HCT116 (cell line): ENCODE results near the gene PRKAG1. TPM values are rescaled to one million over a fixed set of nuclear protein-coding genes. Genes with fewer than 3 reads are reported as not detected.

Experiments used
- ATAC-seq: fragments of 200-7000 bp; cut with Tn5 transposase; 2 replicates; pipeline ENCODE4 v1.9.1; 2020; ENCODE audit warnings: mild to moderate bottlenecking, moderate library complexity
- BruUV-seq: library from RNA; stranded (reverse); fragments of 400-500 nt; replicated peaks from 2 replicates; lab custom pipeline; 2021; lab: Mats Ljungman, UMichigan
- CTCF ChIA-PET: fragments of 300-600 bp; sonication (Branson Sonifier 250); formaldehyde crosslinking; loops from one replicate; lab custom pipeline; 2021; ENCODE audit warnings: antibody characterized with exemption; lab: Charles Lee
- POLR2A ChIA-PET: fragments of 300-600, 350-600 bp; sonication (Branson Sonifier 250); formaldehyde crosslinking; loops from one replicate; lab custom pipeline; 2021; ENCODE audit warnings: antibody characterized with exemption; lab: Charles Lee
- RAD21 ChIA-PET, 2 experiments: fragments of 300-600 bp; sonication (Branson Sonifier 250); formaldehyde crosslinking; loops; one replicate each; lab custom pipeline; 2023; ENCODE audit warnings: low total read pairs in 2 of 2; ENCODE audit not compliant: uncharacterized antibody in 2 of 2, unreplicated experiment in 2 of 2, low non-redundant PET in 1 of 2; lab: Charles Lee
- DNase-seq: peaks from one replicate; pipeline ENCODE4 v3.0.0-alpha.2; 2010; ENCODE audit warnings: low read depth, low spot score
- H2AFZ ChIP-seq: fragments of 200-600 bp; shearing (Covaris generic), sonication (generic); 2 replicates; pipeline ENCODE4 v1.6.1; 2017; ENCODE audit warnings: low read depth, mixed run types, mixed read lengths, antibody characterized with exemption, low read length; ENCODE audit not compliant: poor library complexity, severe bottlenecking
- H3K27ac ChIP-seq: 2 replicates; pipeline ENCODE4 v1.5.1; 2012; ENCODE audit warnings: low read depth, low read length
- H3K27me3 ChIP-seq: fragments of 200-600 bp; sonication (generic); 2 replicates; pipeline ENCODE4 v1.6.1; 2016; ENCODE audit warnings: mixed run types, low read length, mixed read lengths; ENCODE audit not compliant: insufficient read depth
- H3K36me3 ChIP-seq, 2 experiments: fragments of 200-500 bp in 1 of 2; fragments of 200-600 bp in 1 of 2; sonication (Bioruptor generic) in 1 of 2; sonication (generic) in 1 of 2; 2 replicates each; pipeline versions ENCODE4 v1.5.1 to v1.6.1; 2014 to 2016; ENCODE audit warnings: low read length in 2 of 2, inconsistent platforms in 1 of 2, mixed read lengths in 1 of 2, mixed run types in 1 of 2; ENCODE audit not compliant: insufficient read depth in 2 of 2, control insufficient read depth in 1 of 2
- H3K4me1 ChIP-seq, 2 experiments: fragments of 200-600 bp in 1 of 2; sonication (generic) in 1 of 2; 2 replicates each; pipeline versions ENCODE4 v1.5.1 to v1.6.1; 2012 to 2017; ENCODE audit warnings: low read length in 2 of 2, inconsistent platforms in 1 of 2, mild to moderate bottlenecking in 1 of 2, mixed read lengths in 1 of 2, mixed run types in 1 of 2, moderate library complexity in 1 of 2; ENCODE audit not compliant: insufficient read depth in 2 of 2, control insufficient read depth in 1 of 2
- H3K4me2 ChIP-seq: fragments of 200-600 bp; sonication (generic); 2 replicates; pipeline ENCODE4 v1.6.1; 2017; ENCODE audit warnings: mixed run types, low read length, mixed read lengths
- H3K4me3 ChIP-seq, 2 experiments: fragments of 200-600 bp in 1 of 2; sonication (generic) in 1 of 2; replicated peaks in 1 of 2; 2 replicates each; pipeline ENCODE4 v1.5.1; 2011 to 2016; ENCODE audit warnings: low read length in 2 of 2, control low read depth in 1 of 2, low read depth in 1 of 2, mild to moderate bottlenecking in 1 of 2, mixed read lengths in 1 of 2, mixed run types in 1 of 2
- H3K79me2 ChIP-seq: fragments of 200-600 bp; sonication (generic); 2 replicates; pipeline ENCODE4 v1.6.1; 2017; ENCODE audit warnings: mild to moderate bottlenecking, mixed run types, low read length, moderate library complexity, mixed read lengths; ENCODE audit not compliant: insufficient read depth
- H3K9ac ChIP-seq: fragments of 200-600 bp; sonication (generic); 2 replicates; pipeline ENCODE4 v1.6.1; 2016; ENCODE audit warnings: low read length, mixed read lengths
- H3K9me2 ChIP-seq: fragments of 200-600 bp; sonication (generic), shearing (Covaris generic); 2 replicates; pipeline ENCODE4 v1.6.1; 2017; ENCODE audit warnings: mixed run types, mild to moderate bottlenecking, moderate library complexity; ENCODE audit not compliant: insufficient read depth
- H3K9me3 ChIP-seq, 2 experiments: fragments of 200-500 bp in 1 of 2; fragments of 200-600 bp in 1 of 2; sonication (Bioruptor generic) in 1 of 2; sonication (generic) in 1 of 2; 2 replicates each; pipeline ENCODE4 v1.6.1; 2014 to 2017; ENCODE audit warnings: low read length in 2 of 2, mixed read lengths in 2 of 2, inconsistent platforms in 1 of 2, low read depth in 1 of 2, mild to moderate bottlenecking in 1 of 2, mixed run types in 1 of 2, moderate library complexity in 1 of 2; ENCODE audit not compliant: control insufficient read depth in 1 of 2, insufficient read depth in 1 of 2
- H4K20me1 ChIP-seq: fragments of 200-600 bp; sonication (generic), shearing (Covaris generic); 2 replicates; pipeline ENCODE4 v1.6.1; 2017; ENCODE audit warnings: mixed run types, mild to moderate bottlenecking, moderate library complexity; ENCODE audit not compliant: insufficient read depth
- CTCF ChIP-seq, 3 experiments: fragments of 200-600 bp in 1 of 3; sonication (generic) in 1 of 3; IDR thresholded peaks in 2 of 3; conservative IDR thresholded peaks in 1 of 3; 2 replicates each; pipeline ENCODE4 v1.5.1; 2012 to 2017; ENCODE audit warnings: low read depth in 2 of 3, low read length in 2 of 3, antibody characterized with exemption in 1 of 3, borderline replicate concordance in 1 of 3, control low read depth in 1 of 3, mild to moderate bottlenecking in 1 of 3, mixed read lengths in 1 of 3, mixed run types in 1 of 3, moderate library complexity in 1 of 3; ENCODE audit not compliant: insufficient read depth in 1 of 3
- EZH2 ChIP-seq: fragments of 200-600 bp; sonication (generic); IDR thresholded peaks from 2 replicates; pipeline ENCODE4 v1.6.1; 2017; ENCODE audit warnings: antibody characterized with exemption, mixed run types
- EZH2phosphoT487 ChIP-seq: fragments of 200-600 bp; IDR thresholded peaks from 2 replicates; pipeline ENCODE4 v1.6.1; 2018; ENCODE audit warnings: antibody characterized with exemption, borderline replicate concordance
- FOSL1 ChIP-seq: IDR thresholded peaks from 2 replicates; pipeline ENCODE4 v1.6.1; 2012; ENCODE audit warnings: low read depth
- MAX ChIP-seq: IDR thresholded peaks from 2 replicates; pipeline ENCODE4 v1.6.1; 2012
- POLR2A ChIP-seq: IDR thresholded peaks from 2 replicates; pipeline ENCODE4 v1.7.0; 2011; ENCODE audit warnings: borderline replicate concordance; ENCODE audit not compliant: insufficient read depth, insufficient read length; ENCODE audit errors: extremely low read depth
- REST ChIP-seq: IDR thresholded peaks from 2 replicates; pipeline ENCODE4 v1.6.1; 2012; ENCODE audit warnings: low read depth
- SP1 ChIP-seq: IDR thresholded peaks from 2 replicates; pipeline ENCODE4 v1.6.1; 2012; ENCODE audit warnings: low read depth
- ZNF274 ChIP-seq: fragments of 200-500 bp; sonication (Bioruptor generic); IDR thresholded peaks from 2 replicates; pipeline ENCODE4 v1.6.1; 2014; ENCODE audit warnings: mild to moderate bottlenecking, low read depth, low read length, inconsistent platforms
- intact Hi-C: fragments of 100-400 bp; cut with micrococcal nuclease; formaldehyde crosslinking; loops from 2 replicates; pipeline ENCODE4 v1.10.0; 2022
- total RNA-seq: library from RNA; stranded (reverse); gene quantifications from one replicate; pipeline ENCODE4 v1.2.1, GENCODE V29; 2021; ENCODE audit not compliant: unreplicated experiment

Gene PRKAG1
- total RNA-seq, 1 experiment from 2014 or later, result 64.6 TPM

GRCh38 chr12:48969160-48969771 is 49.3 kb downstream of the PRKAG1 start (continued):
- TF ChIP-seq MAX (no peak), ZNF274 (no peak), FOSL1 (no peak), SP1 (no peak)

GRCh38 chr12:48968467-48968866 is 50.1 kb downstream of the PRKAG1 start:
- H4K20me1 ChIP-seq, result no peaks in the 10 kb centered on the region
- H3K9me2 ChIP-seq, result no peaks in the 10 kb centered on the region
- BruUV-seq, result no TSS peak
- no peaks in the 10 kb centered on the region for H3K36me3 ChIP-seq
- no peak for ATAC-seq
- peaks cover 9% of the 10 kb centered on the region; the same call in 1 of the 2 replicates for H3K79me2 ChIP-seq
- H3K4me1 ChIP-seq, result peaks cover 6 to 20% of the 10 kb centered on the region in 2 experiments; a peak in 3 of 4 replicates
- RAD21 ChIA-PET, result no interaction called here
- CTCF ChIA-PET, result interaction anchor here (0.9 kb wide), 1 partner anchor 17 kb away, joined by 4 read pairs; no protein-coding TSS in a partner anchor
- H3K4me2 ChIP-seq, result no peak overlapping the region
- intact Hi-C loops, result no loop called here
- no peaks in the 10 kb centered on the region for H3K9me3 ChIP-seq
- POLR2A ChIA-PET, result interaction anchor here (0.6 kb wide), 1 partner anchor 56 kb away, joined by 3 read pairs; no protein-coding TSS in a partner anchor
- TF ChIP-seq ZNF274 (no peak), MAX (no peak), FOSL1 (no peak), SP1 (no peak), REST (no peak), EZH2 (no peak), CTCF (IDR thresholded peaks at IDR 0.05 in 2 of 3, conservative IDR thresholded peaks at IDR 0.05 in 1 of 3; ENCODE audit: borderline replicate concordance in 1 of 3, insufficient read depth in 1 of 3, low read depth in 2 of 3, low read length in 2 of 3) (no peak), POLR2A (no peak), EZH2phosphoT487 (no peak)
- no peak overlapping the region for H3K9ac ChIP-seq
- H3K4me3 ChIP-seq, result no peak overlapping the region
- DNase-seq, result no peak
- H3K27me3 ChIP-seq, result no peaks in the 10 kb centered on the region
- no peak overlapping the region for H2AFZ ChIP-seq
- no peak overlapping the region for H3K27ac ChIP-seq
